HG03460 (cell line): ENCODE measurements around the gene LCN10.
"Not testable (repeated sequence)": the region's sequence is repeated elsewhere in the genome, so short reads cannot be mapped to it uniquely, and the experiment has no call there.

Experiments
- ATAC-seq: cut with Tn5 transposase; IDR thresholded peaks from one replicate; pipeline ENCODE4 v1.9.1; 2021; ENCODE audit not compliant: unreplicated experiment

LCN10 gene

GRCh38 chr9:136721339-136722092 is 21.2 kb downstream of the LCN10 start:
- no peak for ATAC-seq

DNA sequence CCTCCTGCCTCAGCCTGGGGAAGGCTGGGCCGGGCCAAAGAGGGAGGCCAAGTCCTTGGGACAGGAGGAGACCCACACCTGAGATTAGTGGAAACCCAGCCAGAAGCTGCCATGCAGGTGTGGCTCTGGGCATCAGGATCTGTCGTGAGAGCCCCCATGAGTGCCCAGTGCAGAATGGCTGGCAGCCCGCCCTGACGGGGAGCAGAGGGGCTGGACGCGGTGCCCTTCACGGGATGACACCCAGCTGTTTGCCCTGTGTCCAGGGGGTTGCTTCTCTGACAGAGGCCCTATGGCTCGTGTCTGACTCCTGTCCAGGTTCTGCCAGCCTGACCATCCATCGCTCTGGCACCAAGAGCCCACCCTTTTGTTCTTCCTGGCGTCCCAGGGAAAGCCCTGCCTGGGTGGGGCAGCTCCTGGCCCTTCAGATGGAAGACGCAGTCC is 21.8 kb downstream of the LCN10 start:
- ATAC-seq, result no peak

GRCh38 chr9:136720251-136720897 is 22.4 kb downstream of the LCN10 start:
- ATAC-seq, result no peak

DNA sequence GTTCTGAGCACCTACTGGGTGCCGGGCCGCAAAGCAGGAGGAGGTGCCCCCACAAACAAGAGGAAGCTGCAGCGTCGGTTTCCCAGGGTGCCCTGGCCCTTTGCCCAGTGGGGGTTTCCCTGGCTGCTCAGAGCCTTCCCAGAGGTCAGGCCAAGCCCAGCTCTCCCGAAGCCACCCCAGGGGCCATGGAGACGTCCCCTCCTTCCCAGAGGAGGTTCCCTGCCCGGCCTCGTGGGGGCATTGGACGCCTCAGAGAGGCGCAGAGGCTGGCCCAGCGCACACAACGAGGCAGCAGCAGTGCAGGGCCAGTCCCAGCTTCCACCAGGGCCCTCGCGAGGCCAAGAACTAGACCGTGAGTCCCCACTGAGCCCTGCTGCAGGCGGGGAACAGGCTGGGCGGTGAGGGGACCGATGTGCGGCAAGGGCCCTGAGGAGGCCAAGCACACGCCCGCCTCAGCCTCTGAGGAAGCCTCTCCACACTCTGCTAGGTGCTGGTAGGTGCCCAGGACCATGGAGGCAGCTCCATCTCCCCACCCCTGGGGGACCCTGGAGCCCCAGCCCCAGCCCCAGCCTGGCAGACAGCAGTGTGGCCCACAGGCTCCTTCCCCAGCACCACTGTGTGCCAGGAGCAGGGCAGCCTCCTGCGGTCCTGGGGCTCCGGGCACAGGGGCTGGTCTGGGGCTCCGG is 23.4 kb downstream of the LCN10 start:
- no peak for ATAC-seq

- ATAC-seq, result no peak
These were observed 24.2 kb downstream of the LCN10 start for GRCh38 chr9:136718345-136719194.

DNA sequence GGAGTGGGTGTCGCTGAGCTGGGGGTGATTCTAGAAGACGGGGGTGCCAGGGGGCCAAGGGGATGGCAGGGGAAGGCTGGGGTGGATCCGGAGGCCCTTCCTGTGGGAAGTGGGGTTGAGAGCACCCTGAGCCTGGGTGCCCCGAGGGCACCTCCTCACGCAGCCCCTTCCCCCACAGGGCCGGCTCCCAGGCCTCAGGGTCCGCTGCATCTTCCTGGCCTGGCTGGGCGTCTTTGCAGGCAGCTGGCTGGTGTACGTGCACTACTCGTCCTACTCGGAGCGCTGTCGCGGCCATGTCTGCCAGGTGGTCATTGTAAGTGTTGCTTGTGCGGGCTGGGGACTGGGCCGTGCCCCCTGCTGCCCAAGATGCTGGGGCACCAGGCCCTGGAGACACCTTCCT is 25.3 kb downstream of the LCN10 start:
- no peak for ATAC-seq

DNA sequence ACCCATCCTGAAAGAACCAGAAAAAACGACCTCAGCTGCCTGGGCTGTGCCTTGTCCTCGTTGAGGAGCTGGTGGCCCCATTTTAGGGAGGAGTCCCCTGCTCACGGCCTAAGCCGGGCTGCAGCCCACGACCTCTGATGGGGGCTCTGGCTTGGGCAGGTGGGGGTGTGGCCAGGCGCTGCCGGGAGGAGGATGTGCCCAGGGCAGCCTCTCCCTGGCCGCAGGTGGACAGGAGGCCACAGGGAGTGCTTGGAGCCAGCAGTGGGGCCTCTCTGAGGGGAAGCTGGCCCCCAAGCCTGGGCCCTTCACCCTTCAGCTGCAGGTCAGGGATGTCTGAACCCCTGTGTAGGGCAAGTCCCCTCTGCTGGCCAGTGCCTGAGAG is 27.9 kb downstream of the LCN10 start:
- no peak for ATAC-seq

- ATAC-seq, result no peak
These were observed 28.4 kb downstream of the LCN10 start for GRCh38 chr9:136714096-136714892.

GRCh38 chr9:136713550-136713949 is 29.2 kb downstream of the LCN10 start:
- ATAC-seq, result no peak

DNA sequence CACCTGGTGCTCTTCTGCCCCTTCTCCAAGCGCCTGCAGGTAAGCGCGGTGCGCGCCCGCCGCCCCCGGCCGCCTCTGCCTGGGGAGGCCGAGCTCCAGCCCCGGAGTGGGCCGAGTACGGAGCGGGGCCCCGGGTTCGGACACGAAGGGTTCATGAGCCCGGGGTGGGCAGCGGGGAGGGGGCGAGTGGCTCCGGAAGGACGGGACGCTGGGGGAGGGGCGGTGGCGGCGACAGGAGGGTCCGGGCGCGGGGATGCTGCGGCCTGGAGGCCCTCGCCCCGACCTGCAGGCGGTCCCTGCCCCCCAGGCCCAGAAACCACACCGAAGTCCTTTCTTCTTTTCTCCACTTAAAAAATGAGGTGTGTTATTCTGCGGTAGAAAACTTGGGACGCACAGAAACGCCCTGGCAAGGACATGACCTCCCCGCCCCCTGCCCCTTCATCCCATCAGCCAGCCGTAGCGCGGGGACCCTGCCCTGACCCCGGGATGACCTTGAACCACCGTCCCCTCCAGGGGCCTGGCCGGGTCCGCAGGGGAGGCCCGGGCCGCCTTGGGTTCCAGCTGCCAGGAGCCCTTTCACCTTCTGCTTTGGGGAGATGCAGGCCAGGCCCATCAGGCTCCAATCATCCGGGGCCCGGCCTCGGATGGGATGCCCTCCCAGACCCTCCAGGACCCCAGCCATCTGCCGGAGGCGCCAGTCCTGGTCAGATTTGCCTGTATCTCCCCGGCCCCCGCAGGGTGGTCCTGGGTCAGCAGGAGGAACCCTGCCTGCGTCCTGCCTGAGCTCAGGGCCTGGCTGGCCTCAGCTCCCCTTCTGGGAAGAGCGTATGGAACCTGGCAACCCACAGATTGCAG is 29.8 kb downstream of the LCN10 start:
- ATAC-seq, result no peak

GRCh38 chr9:136711751-136712689 is 30.7 kb downstream of the LCN10 start, which contains the start of gene DIPK1B:
TSS of gene DIPK1B (plus strand) at chr9:136712572. CDS start at chr9:136712666, 94 bp downstream.
- ATAC-seq, result no peak

DNA sequence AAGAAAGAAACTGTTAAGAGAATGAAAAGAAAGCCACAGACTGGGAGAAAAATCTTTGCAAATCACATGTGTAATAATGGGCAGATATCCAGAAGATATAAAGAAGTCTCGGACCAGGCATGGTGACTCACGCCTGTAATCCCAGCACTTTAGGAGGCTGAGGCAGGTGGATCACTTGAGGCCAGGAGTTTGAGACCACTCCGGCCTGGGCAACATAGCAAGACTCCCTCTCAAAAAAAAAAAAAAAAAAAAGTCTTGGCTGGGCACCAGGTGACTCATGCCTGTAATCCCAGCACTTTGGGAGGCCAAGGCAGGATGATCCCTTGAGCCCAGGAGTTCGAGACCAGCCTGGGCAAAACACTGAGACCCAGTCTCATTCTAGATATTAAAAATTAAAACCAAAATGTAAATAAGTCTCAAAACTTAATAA is 31.5 kb downstream of the LCN10 start:
- not testable (repeated sequence) for ATAC-seq

DNA sequence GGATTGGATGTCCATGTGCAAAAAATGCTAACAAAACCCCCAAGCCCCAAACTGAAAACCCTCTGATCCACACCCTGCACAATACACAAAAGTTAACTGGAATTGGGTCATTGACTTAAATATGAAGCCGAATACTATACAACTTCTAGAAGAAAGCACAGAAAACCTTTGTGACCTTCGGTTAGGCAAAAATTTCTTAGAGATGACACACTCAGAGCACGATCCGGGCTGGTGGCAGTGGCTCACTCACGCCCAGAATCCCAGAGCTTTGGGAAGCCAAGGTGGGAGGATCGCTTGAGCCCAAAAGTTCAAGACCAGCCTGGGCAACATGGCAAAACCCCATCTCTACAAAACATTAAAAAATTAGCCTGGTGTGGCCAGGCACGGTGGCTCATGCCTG is 32.2 kb downstream of the LCN10 start:
- ATAC-seq, result no peak

GRCh38 chr9:136709454-136710109 is 33.2 kb downstream of the LCN10 start:
- no peak for ATAC-seq

DNA sequence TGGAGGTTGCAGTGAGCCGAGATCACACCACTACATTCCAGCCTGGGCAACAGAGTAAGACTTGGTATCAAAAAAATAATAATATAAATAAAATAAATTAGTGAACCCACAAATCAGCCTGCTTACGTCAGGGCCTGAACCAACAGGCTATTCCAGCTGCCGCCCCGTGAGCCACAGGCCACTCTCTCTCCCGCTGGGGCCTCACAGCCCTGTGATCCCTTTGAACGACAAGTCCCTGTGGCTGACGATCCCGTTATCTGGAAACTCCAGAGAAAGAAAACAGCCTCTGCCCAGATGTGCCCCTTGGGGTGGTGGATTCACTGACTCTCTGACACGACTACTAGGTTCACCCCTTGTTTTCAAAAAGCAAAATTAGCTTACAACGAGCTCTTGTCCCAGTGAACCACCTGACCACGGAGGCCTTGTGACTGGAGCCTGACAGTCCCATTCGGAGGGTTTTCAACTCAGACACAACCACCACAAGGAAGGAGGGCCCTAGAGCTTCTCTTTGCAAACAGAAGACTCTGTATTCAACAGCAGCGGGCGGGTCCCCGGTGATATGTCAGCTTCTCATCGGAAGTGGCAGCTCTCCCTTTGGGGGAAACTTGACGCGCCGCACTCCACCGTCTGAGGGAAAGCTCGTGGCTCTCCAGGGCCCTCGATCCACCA is 34.8 kb downstream of the LCN10 start:
- ATAC-seq, result no peak

- no peak for ATAC-seq
These were observed 35.7 kb downstream of the LCN10 start for GRCh38 chr9:136707011-136707410.

DNA sequence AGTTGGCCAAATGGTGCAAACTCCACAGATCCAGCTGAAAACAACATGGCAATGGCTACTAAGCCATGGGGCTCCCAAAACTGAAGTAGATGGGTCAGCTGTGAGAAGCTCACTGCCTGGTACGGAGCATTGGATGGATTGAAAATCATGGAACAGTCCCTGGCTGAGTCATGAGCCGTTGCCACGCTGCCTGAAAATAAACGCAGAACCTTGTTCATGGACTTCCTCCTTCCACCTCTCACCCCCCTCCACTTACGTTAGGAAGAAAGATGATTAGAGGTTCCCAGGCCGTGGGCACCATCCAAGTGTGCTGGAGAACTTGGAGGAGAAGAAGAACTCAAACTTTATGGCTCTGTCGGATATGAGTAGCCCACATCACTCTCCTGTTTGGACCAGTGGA is 37.2 kb downstream of the LCN10 start:
- no peak for ATAC-seq
